ENCODE measurements around the gene DROSHA.

DNA sequence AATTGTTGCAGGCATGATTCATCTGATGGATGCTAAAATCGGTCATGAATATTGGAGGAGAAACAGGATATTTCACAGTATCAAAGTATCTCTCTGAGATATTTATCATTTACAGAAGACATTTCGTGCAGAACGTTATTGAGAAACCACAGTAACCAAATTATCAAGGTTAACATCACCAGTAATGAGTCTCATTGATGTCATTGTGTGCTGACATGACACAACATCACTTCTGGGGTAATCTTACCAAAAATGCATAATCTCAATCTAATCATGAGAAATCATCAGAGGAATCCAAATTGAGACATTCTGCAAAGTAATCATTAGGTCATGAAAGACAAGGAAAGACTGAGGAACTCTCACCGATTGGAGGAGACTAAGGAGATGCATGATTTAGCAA is 42.9 kb upstream of the DROSHA start:
- TF ChIP-seq, protein P1, sequence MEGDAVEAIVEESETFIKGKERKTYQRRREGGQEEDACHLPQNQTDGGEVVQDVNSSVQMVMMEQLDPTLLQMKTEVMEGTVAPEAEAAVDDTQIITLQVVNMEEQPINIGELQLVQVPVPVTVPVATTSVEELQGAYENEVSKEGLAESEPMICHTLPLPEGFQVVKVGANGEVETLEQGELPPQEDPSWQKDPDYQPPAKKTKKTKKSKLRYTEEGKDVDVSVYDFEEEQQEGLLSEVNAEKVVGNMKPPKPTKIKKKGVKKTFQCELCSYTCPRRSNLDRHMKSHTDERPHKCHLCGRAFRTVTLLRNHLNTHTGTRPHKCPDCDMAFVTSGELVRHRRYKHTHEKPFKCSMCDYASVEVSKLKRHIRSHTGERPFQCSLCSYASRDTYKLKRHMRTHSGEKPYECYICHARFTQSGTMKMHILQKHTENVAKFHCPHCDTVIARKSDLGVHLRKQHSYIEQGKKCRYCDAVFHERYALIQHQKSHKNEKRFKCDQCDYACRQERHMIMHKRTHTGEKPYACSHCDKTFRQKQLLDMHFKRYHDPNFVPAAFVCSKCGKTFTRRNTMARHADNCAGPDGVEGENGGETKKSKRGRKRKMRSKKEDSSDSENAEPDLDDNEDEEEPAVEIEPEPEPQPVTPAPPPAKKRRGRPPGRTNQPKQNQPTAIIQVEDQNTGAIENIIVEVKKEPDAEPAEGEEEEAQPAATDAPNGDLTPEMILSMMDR (IDR thresholded peaks at IDR 0.05 in 8 of 11, conservative IDR thresholded peaks at IDR 0.05 in 3 of 11): no peak
- no peak for TF ChIP-seq POLR2AphosphoS5 (IDR thresholded peaks at IDR 0.05)
- TF ChIP-seq POLR2A (IDR thresholded peaks at IDR 0.05): no peak
